Measurements from ENCODE around the gene LRRC45. TPM values are rescaled to one million over a fixed set of nuclear protein-coding genes. Genes with fewer than 3 reads are reported as not detected.

LRRC45 gene
- total and polyA plus RNA-seq, 2 donors (not counting 1 experiment from before 2014, with no cell fraction given): 2.3 to 9.9 TPM

GRCh38 chr17:82056729-82057621 lies 33.9 kb downstream of the LRRC45 start:
- H3K4me3 ChIP-seq (replicated peaks in 1 of 4; ENCODE audit: control extremely low read depth in 1 of 4, insufficient read depth in 1 of 4, low read depth in 3 of 4, low read length in 4 of 4): no peak overlapping the region
- H3K36me3 ChIP-seq (ENCODE audit: control insufficient read depth, insufficient read depth, low read length): peaks cover 58% of the 10 kb centered on the region
- peaks cover 19% of the 10 kb centered on the region for H3K79me2 ChIP-seq (ENCODE audit: control insufficient read depth, insufficient read depth, low read length)
- DNase-seq (ENCODE audit: low read depth in 2 of 2): no peak
- no peak overlapping the region for H3K4me2 ChIP-seq (ENCODE audit: extremely low read depth, insufficient read depth, low read length)
- no peak overlapping the region for H2AFZ ChIP-seq (ENCODE audit: low read length)
- H4K20me1 ChIP-seq (ENCODE audit: control insufficient read depth, extremely low read depth, insufficient read depth, low read length): no peaks in the 10 kb centered on the region
- H3K9ac ChIP-seq (ENCODE audit: insufficient read depth, low read length): no peak overlapping the region
- H3K27ac ChIP-seq (ENCODE audit: insufficient read depth, low read length): no peak overlapping the region
- H3K27me3 ChIP-seq (ENCODE audit: control insufficient read depth, insufficient read depth, low read length): no peaks in the 10 kb centered on the region
- H3K9me3 ChIP-seq (ENCODE audit: control insufficient read depth, insufficient read depth, low read depth, low read length): no peaks in the 10 kb centered on the region
- H3K4me1 ChIP-seq (ENCODE audit: control insufficient read depth, extremely low read depth, insufficient read depth, low read length): peaks cover 3% of the 10 kb centered on the region
- TF ChIP-seq CTCF (conservative IDR thresholded peaks at IDR 0.05 in 1 of 2, IDR thresholded peaks at IDR 0.05 in 1 of 2; ENCODE audit: low read depth in 1 of 2, low read length in 2 of 2) (no peak), EZH2 (IDR thresholded peaks at IDR 0.05; ENCODE audit: low read length, missing control alignments) (no peak)

DNA sequence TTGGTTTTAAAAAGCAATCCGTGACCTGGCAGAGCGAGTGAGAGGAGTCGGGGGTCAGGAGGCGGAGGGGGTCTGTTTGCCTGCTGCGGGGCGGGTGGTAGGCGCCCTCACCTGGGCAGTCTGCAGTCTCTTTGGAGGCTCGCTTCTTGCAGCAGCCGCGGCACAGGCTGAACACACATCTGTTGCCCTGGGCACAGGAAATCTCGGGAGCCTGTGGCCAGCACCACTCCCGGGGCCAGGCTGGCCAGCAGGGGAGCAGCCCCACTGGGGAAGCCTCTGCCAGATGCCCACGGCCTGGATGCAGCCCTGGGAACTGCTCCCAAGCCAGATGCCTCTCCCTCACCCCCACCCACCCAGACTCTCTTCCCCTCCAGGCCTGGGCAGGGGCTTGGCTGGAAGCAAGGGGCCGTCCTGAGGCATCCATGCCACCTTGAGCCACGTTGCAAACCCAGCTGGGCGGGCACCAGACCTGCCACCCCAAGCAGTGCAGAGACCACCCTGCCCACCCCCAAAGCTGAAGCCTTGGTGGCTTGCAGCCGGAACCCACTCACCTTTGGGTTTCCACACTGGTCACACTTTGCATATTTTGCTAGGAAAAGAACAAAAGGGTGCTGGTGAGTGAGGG lies 35.2 kb downstream of the LRRC45 start:
- Histone ChIP-seq H3K9ac (ENCODE audit: insufficient read depth, low read length) (no peak overlapping the region), H3K4me2 (ENCODE audit: extremely low read depth, insufficient read depth, low read length) (no peak overlapping the region), H3K27me3 (ENCODE audit: control insufficient read depth, insufficient read depth, low read length) (no peaks in the 10 kb centered on the region), H3K79me2 (ENCODE audit: control insufficient read depth, insufficient read depth, low read length) (peaks cover 6% of the 10 kb centered on the region), H4K20me1 (ENCODE audit: control insufficient read depth, extremely low read depth, insufficient read depth, low read length) (no peaks in the 10 kb centered on the region), H3K9me3 (ENCODE audit: control insufficient read depth, insufficient read depth, low read depth, low read length) (no peaks in the 10 kb centered on the region), H3K4me3 (replicated peaks in 1 of 4; ENCODE audit: control extremely low read depth in 1 of 4, insufficient read depth in 1 of 4, low read depth in 3 of 4, low read length in 4 of 4) (no peak overlapping the region), H2AFZ (ENCODE audit: low read length) (no peak overlapping the region), H3K36me3 (ENCODE audit: control insufficient read depth, insufficient read depth, low read length) (peaks cover 62% of the 10 kb centered on the region), H3K27ac (ENCODE audit: insufficient read depth, low read length) (no peak overlapping the region), H3K4me1 (ENCODE audit: control insufficient read depth, extremely low read depth, insufficient read depth, low read length) (no peaks in the 10 kb centered on the region)
- DNase-seq (ENCODE audit: low read depth in 2 of 2): no peak
- TF ChIP-seq EZH2 (IDR thresholded peaks at IDR 0.05; ENCODE audit: low read length, missing control alignments) (no peak), CTCF (conservative IDR thresholded peaks at IDR 0.05 in 1 of 2, IDR thresholded peaks at IDR 0.05 in 1 of 2; ENCODE audit: low read depth in 1 of 2, low read length in 2 of 2) (no peak)

DNA sequence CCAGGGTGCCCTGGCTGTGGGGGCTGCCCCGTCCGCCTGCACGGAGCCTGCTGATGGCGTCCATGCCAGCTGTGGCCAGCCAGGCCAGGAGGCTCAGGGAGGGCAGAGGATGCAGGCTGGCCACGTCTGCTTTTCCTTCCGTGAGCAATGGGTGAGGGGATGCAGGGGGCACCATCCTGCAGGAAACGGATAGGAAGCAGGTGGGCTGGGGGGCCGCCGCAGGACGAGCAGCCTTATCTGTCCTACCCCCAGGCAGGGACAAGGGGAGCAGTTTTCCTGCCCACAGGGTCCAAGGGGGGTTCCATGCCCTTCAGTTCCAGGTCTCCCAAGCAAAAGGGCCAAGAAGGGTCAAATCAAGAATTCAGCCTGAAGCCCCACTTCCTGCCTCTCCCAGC lies 35.7 kb downstream of the LRRC45 start:
- Histone ChIP-seq H3K27me3 (ENCODE audit: control insufficient read depth, insufficient read depth, low read length) (no peaks in the 10 kb centered on the region), H3K4me2 (ENCODE audit: extremely low read depth, insufficient read depth, low read length) (no peak overlapping the region), H3K9ac (ENCODE audit: insufficient read depth, low read length) (no peak overlapping the region), H3K9me3 (ENCODE audit: control insufficient read depth, insufficient read depth, low read depth, low read length) (no peaks in the 10 kb centered on the region), H3K4me3 (replicated peaks in 1 of 4; ENCODE audit: control extremely low read depth in 1 of 4, insufficient read depth in 1 of 4, low read depth in 3 of 4, low read length in 4 of 4) (no peak overlapping the region), H4K20me1 (ENCODE audit: control insufficient read depth, extremely low read depth, insufficient read depth, low read length) (no peaks in the 10 kb centered on the region), H3K36me3 (ENCODE audit: control insufficient read depth, insufficient read depth, low read length) (peaks cover 61% of the 10 kb centered on the region), H3K27ac (ENCODE audit: insufficient read depth, low read length) (no peak overlapping the region), H3K79me2 (ENCODE audit: control insufficient read depth, insufficient read depth, low read length) (peaks cover under 1% of the 10 kb centered on the region), H3K4me1 (ENCODE audit: control insufficient read depth, extremely low read depth, insufficient read depth, low read length) (no peaks in the 10 kb centered on the region), H2AFZ (ENCODE audit: low read length) (no peak overlapping the region)
- no peak for TF ChIP-seq EZH2 (IDR thresholded peaks at IDR 0.05; ENCODE audit: low read length, missing control alignments)
- no peak for TF ChIP-seq CTCF (conservative IDR thresholded peaks at IDR 0.05 in 1 of 2, IDR thresholded peaks at IDR 0.05 in 1 of 2; ENCODE audit: low read depth in 1 of 2, low read length in 2 of 2)
- no peak for DNase-seq (ENCODE audit: low read depth in 2 of 2)
